Gastrocnemius medialis (tissue), 4 donors: Measurements from ENCODE around the gene USP54.

Experiments used
- POLR2A ChIP-seq, 2 donors: fragments of 450-650 bp; IDR thresholded peaks; one replicate each; pipeline ENCODE4 v1.6.1; 2017; ENCODE audit warnings: antibody characterized with exemption in 2 of 2, mild to moderate bottlenecking in 2 of 2, moderate library complexity in 2 of 2
- TF ChIP-seq, protein P1 (sequence below), 5 experiments: fragments of 450-650 bp in 3 of 5; fragments of 200-600 bp in 2 of 5; sonication (generic) in 2 of 5; IDR thresholded peaks in 4 of 5; conservative IDR thresholded peaks in 1 of 5; 1 replicate in 4 of 5; 2 replicates in 1 of 5; pipeline ENCODE4 v1.5.1; 2016 to 2019; ENCODE audit warnings: antibody characterized with exemption in 5 of 5, mild to moderate bottlenecking in 3 of 5, moderate library complexity in 3 of 5

DNA sequence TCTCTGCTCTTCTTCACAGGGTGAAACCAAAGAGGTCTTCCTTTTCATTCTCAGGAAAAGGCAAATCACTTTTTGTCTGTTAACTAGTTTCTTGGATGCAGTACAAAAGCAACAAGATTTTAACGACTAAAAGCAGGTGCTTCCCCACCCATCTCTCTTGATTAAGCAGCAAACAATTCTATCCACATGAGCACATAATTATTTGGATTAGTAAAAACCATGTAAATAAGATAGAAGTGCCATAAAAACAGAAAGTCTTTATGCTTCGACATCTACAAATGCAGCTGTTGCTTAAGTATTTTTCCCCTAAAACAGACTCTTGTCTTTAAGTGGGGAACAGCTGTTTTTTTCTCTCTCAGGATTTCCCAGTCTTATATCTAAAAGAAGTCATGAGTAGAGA is 37.4 kb downstream of the USP54 start:
- TF ChIP-seq POLR2A (IDR thresholded peaks at IDR 0.05): no peak
- TF ChIP-seq, protein P1, sequence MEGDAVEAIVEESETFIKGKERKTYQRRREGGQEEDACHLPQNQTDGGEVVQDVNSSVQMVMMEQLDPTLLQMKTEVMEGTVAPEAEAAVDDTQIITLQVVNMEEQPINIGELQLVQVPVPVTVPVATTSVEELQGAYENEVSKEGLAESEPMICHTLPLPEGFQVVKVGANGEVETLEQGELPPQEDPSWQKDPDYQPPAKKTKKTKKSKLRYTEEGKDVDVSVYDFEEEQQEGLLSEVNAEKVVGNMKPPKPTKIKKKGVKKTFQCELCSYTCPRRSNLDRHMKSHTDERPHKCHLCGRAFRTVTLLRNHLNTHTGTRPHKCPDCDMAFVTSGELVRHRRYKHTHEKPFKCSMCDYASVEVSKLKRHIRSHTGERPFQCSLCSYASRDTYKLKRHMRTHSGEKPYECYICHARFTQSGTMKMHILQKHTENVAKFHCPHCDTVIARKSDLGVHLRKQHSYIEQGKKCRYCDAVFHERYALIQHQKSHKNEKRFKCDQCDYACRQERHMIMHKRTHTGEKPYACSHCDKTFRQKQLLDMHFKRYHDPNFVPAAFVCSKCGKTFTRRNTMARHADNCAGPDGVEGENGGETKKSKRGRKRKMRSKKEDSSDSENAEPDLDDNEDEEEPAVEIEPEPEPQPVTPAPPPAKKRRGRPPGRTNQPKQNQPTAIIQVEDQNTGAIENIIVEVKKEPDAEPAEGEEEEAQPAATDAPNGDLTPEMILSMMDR (IDR thresholded peaks at IDR 0.05 in 4 of 5, conservative IDR thresholded peaks at IDR 0.05 in 1 of 5): no peak
